Pancreas (tissue), 10 donors: ENCODE measurements around the gene SLC22A24. TPM values are rescaled to one million over a fixed set of nuclear protein-coding genes. Genes with fewer than 3 reads are reported as not detected.
A peak's percentile ranks its signal among the peaks of the same experiment; 100 is the strongest.

Experiments
- ATAC-seq, 4 donors: fragments of 200-7000 bp; cut with Tn5 transposase; one replicate each; pipeline versions ENCODE4 v1.8.0 to v1.9.1; 2020; ENCODE audit warnings: mild to moderate bottlenecking in 4 of 4, moderate library complexity in 4 of 4
- DNase-seq, 6 donors: peaks; one replicate each; pipeline ENCODE4 v3.0.0-alpha.2; 2020
- FAIRE-seq: peaks from 2 replicates; lab custom pipeline; 2012; peaks lifted over from hg19 to GRCh38; lab: Jason Lieb, UNC
- H3K27ac ChIP-seq, 4 donors: fragments of 200-600 bp; sonication (generic); 1 replicate in 3 of 4; 2 replicates in 1 of 4; pipeline versions ENCODE4 v1.5.0 to v1.8.0; 2020
- H3K27me3 ChIP-seq, 4 donors: fragments of 200-600 bp; one replicate each; pipeline ENCODE4 v1.8.0; 2021
- H3K36me3 ChIP-seq, 3 donors: fragments of 200-600 bp; sonication (generic) in 1 of 3; one replicate each; pipeline versions ENCODE4 v1.5.0 to v1.8.0; 2020 to 2021
- H3K4me1 ChIP-seq, 3 donors: fragments of 200-600 bp; one replicate each; pipeline ENCODE4 v1.8.0; 2021
- H3K4me3 ChIP-seq, 4 donors: fragments of 200-600 bp; sonication (generic) in 2 of 4; one replicate each; pipeline versions ENCODE4 v1.5.0 to v1.8.0; 2020 to 2021
- H3K9me3 ChIP-seq, 4 donors: fragments of 200-600 bp; one replicate each; pipeline ENCODE4 v1.8.0; 2021
- WGBS, 2 donors: extraction: QIAGEN DNeasy Blood & Tissue Kit; methylation state at CpG; one replicate each; pipeline ENCODE4 v1.1.7; 2013; 5-methylcytosine and 5-hydroxymethylcytosine counted together
- intact Hi-C, 3 donors: fragments of 100-400 bp; cut with DNase I; formaldehyde crosslinking; loops; one replicate each; pipeline versions ENCODE4 v1.11.1 to v1.14.2; 2022
- polyA plus RNA-seq, 2 donors: library from polyadenylated mRNA; stranded (reverse); fragments of 200-250 nt; gene quantifications; one replicate each; pipeline ENCODE4 v1.2.3, GENCODE V29; 2013
- total RNA-seq, 6 donors: library from RNA; stranded (reverse); fragmentation: NEBNext Ultra II Directional in 4 of 6; extraction: Animal tissue kit (Norgen Biotek cat#: 25700) in 4 of 6; gene quantifications; one replicate each; pipeline versions ENCODE4 v1.2.1 to v1.2.4, GENCODE V29; 2021 to 2023
- TF ChIP-seq, protein P1 (sequence below), 4 donors: fragments of 200-600 bp; sonication (generic) in 3 of 4; IDR thresholded peaks; one replicate each; pipeline versions ENCODE4 v1.5.0 to v1.8.0; 2021; ENCODE audit warnings: antibody characterized with exemption in 4 of 4
- donor health status: healthy with polysubstance abuse.
- donor health status: DM: no; HTN: no; CAD: no; lungs with moderate emphysema.
- donor health status: DM: no; HTN: no; CAD: no.
- donor health status: control.
- donor health status: control.
- donor health status: Bipolar disorder and iron deficiency.
- donor health status: DM: yes; HTN: yes; CAD: no.
- donor health status: DM: no; HTN: no; CAD: no.
- donor health status: DM: no; HTN: no; CAD: no.
- donor health status: DM: yes; HTN: yes; CAD: no.

The SLC22A24 gene
- total and polyA plus RNA-seq, 8 donors: not detected

DNA sequence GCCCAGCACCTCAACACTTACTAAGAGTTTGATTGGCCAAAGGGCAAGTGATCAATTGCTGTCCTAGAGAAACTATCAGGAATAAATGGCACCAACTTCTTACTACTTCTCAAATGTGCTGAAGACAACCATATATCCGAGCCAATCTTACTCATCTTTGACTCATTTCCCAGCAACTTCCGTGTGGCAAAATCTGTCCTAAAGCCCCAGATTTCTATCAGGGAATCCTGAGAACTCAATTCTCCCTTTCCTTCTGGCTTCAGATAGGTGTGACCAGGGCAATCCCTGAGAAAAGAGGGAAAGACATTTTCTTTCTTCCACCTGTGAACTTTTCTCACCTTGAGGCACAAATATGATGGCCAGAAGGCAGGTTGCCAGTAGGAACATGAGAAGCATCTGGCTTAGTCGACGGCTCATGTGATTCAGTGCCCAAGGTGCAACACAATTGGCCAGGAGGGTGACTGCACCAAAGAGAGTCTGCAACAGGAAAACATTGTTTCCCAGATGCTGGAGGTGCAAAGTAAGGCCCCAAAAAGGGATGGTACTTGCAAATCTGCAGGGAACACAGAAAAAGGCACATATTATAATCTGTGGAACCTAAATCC, 21.8 kb upstream of the SLC22A24 start:
- FAIRE-seq: no peak
- Histone ChIP-seq H3K9me3 (no peaks in the 10 kb centered on the region), H3K4me3 (no peak overlapping the region), H3K27me3 (no peaks in the 10 kb centered on the region), H3K36me3 (no peaks in the 10 kb centered on the region), H3K4me1 (no peaks in the 10 kb centered on the region), H3K27ac (no peak overlapping the region)
- TF ChIP-seq, protein P1, sequence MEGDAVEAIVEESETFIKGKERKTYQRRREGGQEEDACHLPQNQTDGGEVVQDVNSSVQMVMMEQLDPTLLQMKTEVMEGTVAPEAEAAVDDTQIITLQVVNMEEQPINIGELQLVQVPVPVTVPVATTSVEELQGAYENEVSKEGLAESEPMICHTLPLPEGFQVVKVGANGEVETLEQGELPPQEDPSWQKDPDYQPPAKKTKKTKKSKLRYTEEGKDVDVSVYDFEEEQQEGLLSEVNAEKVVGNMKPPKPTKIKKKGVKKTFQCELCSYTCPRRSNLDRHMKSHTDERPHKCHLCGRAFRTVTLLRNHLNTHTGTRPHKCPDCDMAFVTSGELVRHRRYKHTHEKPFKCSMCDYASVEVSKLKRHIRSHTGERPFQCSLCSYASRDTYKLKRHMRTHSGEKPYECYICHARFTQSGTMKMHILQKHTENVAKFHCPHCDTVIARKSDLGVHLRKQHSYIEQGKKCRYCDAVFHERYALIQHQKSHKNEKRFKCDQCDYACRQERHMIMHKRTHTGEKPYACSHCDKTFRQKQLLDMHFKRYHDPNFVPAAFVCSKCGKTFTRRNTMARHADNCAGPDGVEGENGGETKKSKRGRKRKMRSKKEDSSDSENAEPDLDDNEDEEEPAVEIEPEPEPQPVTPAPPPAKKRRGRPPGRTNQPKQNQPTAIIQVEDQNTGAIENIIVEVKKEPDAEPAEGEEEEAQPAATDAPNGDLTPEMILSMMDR (IDR thresholded peaks at IDR 0.05): no peak
- intact Hi-C loops: no loop called here
- peak in 4 of 6 donors; percentile 43 to 72 (median 63) for DNase-seq
- peak; percentile 44 to 86 (median 80) for ATAC-seq
- 32 to 37% methylated on average over 4 of the region's 4 CpGs for WGBS, 2 donors

DNA sequence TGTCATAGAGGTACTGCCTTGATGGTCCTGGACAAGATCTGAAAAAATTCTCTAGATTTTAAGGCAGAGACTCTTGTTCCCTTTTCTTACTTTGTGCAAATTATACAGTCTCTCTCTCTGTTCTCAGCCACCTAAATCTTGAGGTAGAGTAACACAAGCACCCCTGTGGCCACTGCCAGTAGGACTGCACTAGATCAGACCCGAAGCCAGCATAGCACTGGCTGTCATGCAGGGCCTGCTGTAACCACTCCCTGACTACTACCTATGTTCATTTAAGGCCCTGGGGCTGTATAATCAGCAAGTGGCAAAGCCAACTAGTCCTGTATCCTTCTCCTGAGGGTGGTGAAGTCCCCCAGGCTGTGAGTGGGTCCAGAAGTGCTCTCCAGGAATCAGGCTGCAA, 11.8 kb upstream of the SLC22A24 start:
- FAIRE-seq (no peak), DNase-seq (no peak), ATAC-seq (no peak)
- H3K27me3 ChIP-seq: no peaks in the 10 kb centered on the region
- TF ChIP-seq, protein P1 (IDR thresholded peaks at IDR 0.05): no peak
- H3K36me3 ChIP-seq: no peaks in the 10 kb centered on the region
- H3K9me3 ChIP-seq: no peaks in the 10 kb centered on the region
- H3K27ac ChIP-seq: no peak overlapping the region
- no peaks in the 10 kb centered on the region for H3K4me1 ChIP-seq
- intact Hi-C loops: no loop called here
- H3K4me3 ChIP-seq: no peak overlapping the region
- WGBS, 2 donors: 91 to 93% methylated on average over 1 of the region's 1 CpG

DNA sequence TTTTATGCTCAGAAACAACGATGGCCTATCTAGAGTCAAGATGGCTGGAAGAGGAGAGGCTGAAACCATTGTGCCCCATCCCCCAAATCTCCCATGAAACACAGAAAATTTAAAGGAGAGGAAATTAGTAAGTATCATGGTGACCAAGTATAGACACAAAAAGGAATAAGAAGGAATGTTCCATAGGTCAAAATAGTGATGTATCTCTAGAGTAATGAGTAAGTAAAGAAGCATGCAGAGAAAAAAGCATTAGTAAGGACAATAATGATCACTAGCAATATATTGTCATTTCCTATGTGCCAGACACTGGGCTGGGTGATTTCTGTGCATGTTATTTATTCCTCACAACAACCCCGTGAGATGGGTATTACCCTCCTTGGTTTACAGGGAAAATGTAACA, 2.6 kb upstream of the SLC22A24 start:
- H3K27ac ChIP-seq: no peak overlapping the region
- no peaks in the 10 kb centered on the region for H3K36me3 ChIP-seq
- ATAC-seq (no peak), FAIRE-seq (no peak), DNase-seq (no peak)
- intact Hi-C loops: no loop called here
- no peak overlapping the region for H3K4me3 ChIP-seq
- no peaks in the 10 kb centered on the region for H3K9me3 ChIP-seq
- no peaks in the 10 kb centered on the region for H3K27me3 ChIP-seq
- 77 to 83% methylated on average over 2 of the region's 2 CpGs for WGBS, 2 donors
- peaks cover 0 to 3% (median 0%) of the 10 kb centered on the region in 3 donors for H3K4me1 ChIP-seq
- TF ChIP-seq, protein P1 (IDR thresholded peaks at IDR 0.05): no peak

DNA sequence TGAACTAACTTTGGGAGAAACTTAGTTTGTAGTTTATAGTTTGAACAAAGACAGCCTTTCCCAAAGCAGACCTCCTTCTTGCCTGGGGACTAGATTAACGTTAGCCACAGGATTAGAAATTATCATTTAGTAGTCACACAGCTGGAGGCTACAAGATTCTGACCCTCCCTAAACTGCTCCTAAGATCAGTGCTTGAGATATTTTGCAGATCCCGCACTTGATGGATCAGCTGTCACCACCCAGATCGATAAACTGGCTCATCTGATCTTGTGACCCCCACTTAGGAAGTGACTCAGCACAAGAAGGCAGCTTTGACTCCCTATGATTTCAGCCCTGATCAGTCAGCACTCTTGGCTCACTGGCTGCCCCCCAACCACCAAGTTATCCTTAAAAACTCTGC, 1.6 kb downstream of the SLC22A24 start:
- TF ChIP-seq, protein P1 (IDR thresholded peaks at IDR 0.05): no peak
- no peak overlapping the region for H3K4me3 ChIP-seq
- WGBS, 2 donors: 52 to 61% methylated on average over 3 of the region's 3 CpGs
- no peak for FAIRE-seq
- H3K27me3 ChIP-seq: no peaks in the 10 kb centered on the region
- ATAC-seq: no peak
- no peaks in the 10 kb centered on the region for H3K36me3 ChIP-seq
- H3K27ac ChIP-seq: no peak overlapping the region
- no peak for DNase-seq
- peaks cover 0 to 3% (median 0%) of the 10 kb centered on the region in 3 donors for H3K4me1 ChIP-seq
- intact Hi-C loops: no loop called here
- no peaks in the 10 kb centered on the region for H3K9me3 ChIP-seq

DNA sequence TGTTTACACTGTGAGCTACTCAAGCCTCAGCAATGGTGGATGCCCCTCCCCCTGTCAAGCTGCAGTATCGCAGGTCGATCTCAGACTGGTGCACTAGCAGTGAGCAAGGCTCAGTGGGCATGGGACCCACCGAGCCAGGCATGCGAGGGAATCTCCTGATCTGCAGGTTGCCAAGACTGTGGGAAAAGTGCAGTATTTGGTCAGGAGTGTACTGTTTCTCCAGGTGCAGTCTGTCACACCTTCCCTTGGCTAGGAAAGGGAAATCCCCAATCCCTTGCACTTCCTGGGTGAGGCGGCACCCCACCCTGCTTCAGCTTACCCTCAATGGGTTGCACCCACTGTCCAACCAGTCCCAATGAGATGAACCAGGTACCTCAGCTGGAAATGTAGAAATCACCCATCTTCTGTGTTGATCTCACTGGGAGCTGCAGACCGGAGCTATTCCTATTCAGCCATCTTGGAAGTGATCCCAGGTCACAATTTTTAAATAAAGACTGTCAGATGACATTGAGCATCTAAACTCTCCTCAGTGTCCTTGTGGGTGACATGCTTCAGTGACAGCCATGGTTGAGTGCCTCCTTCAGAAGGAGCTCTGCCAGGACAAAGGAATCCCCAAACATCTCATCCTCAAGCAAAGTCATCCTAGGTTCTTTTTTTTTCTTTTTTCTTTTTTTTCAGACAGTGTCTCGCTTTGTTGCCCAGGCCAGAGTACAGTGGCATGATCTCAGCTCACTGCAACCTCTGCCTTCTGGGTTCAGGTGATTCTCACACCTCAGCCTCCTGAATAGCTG, 10.8 kb downstream of the SLC22A24 start:
- Histone ChIP-seq H3K36me3 (no peaks in the 10 kb centered on the region), H3K4me1 (no peaks in the 10 kb centered on the region), H3K4me3 (no peak overlapping the region), H3K27ac (no peak overlapping the region), H3K9me3 (no peaks in the 10 kb centered on the region), H3K27me3 (no peaks in the 10 kb centered on the region)
- TF ChIP-seq, protein P1 (IDR thresholded peaks at IDR 0.05): no peak
- WGBS, 2 donors: 31 to 42% methylated on average over 7 of the region's 7 CpGs
- ATAC-seq (peak; percentile 43 to 92 (median 76)), DNase-seq (peak in 5 of 6 donors; percentile 24 to 65 (median 60)), FAIRE-seq (no peak)
- intact Hi-C loops: no loop called here
